ENCODE data around the gene JHY.

JHY gene

GRCh38 chr11:122895563-122895962 is 13.0 kb downstream of the JHY start:
- no peak for TF ChIP-seq ZBTB7A (IDR thresholded peaks at IDR 0.05; ENCODE audit: low read depth)
- no peak for TF ChIP-seq EGR1 (IDR thresholded peaks at IDR 0.05)
- no peak for TF ChIP-seq CEBPB (IDR thresholded peaks at IDR 0.05)
- no peak for TF ChIP-seq TAF1 (IDR thresholded peaks at IDR 0.05; ENCODE audit: low read depth)
- TF ChIP-seq FOXM1 (IDR thresholded peaks at IDR 0.05; ENCODE audit: borderline replicate concordance, low read depth), result no peak
- no peak for TF ChIP-seq TCF12 (IDR thresholded peaks at IDR 0.05; ENCODE audit: low read depth)
- no peak for TF ChIP-seq TEAD4 (IDR thresholded peaks at IDR 0.05)
- TF ChIP-seq NFIC (IDR thresholded peaks at IDR 0.05), result no peak
- no peak for TF ChIP-seq USF1 (IDR thresholded peaks at IDR 0.05)
- no peak for TF ChIP-seq RAD21 (IDR thresholded peaks at IDR 0.05; ENCODE audit: low read depth)
- TF ChIP-seq EP300 (IDR thresholded peaks at IDR 0.05; ENCODE audit: borderline replicate concordance), result no peak
- TF ChIP-seq YY1 (IDR thresholded peaks at IDR 0.05; ENCODE audit: low read depth), result no peak
- no peak for TF ChIP-seq MAX (IDR thresholded peaks at IDR 0.05)
- TF ChIP-seq REST (IDR thresholded peaks at IDR 0.05; ENCODE audit: low read depth), result no peak

- no peak for TF ChIP-seq TEAD4 (IDR thresholded peaks at IDR 0.05)
- TF ChIP-seq ZBTB7A (IDR thresholded peaks at IDR 0.05; ENCODE audit: low read depth), result no peak
- TF ChIP-seq RAD21 (IDR thresholded peaks at IDR 0.05; ENCODE audit: low read depth), result no peak
- no peak for TF ChIP-seq TAF1 (IDR thresholded peaks at IDR 0.05; ENCODE audit: low read depth)
- TF ChIP-seq FOXM1 (IDR thresholded peaks at IDR 0.05; ENCODE audit: borderline replicate concordance, low read depth), result no peak
- TF ChIP-seq NFIC (IDR thresholded peaks at IDR 0.05), result no peak
- TF ChIP-seq MAX (IDR thresholded peaks at IDR 0.05), result no peak
Measured at GRCh38 chr11:122897606-122898210, 15.1 kb downstream of the JHY start.

- TF ChIP-seq TEAD4 (IDR thresholded peaks at IDR 0.05) (no peak), RAD21 (IDR thresholded peaks at IDR 0.05; ENCODE audit: low read depth) (no peak), USF1 (IDR thresholded peaks at IDR 0.05) (no peak), TCF12 (IDR thresholded peaks at IDR 0.05; ENCODE audit: low read depth) (no peak), CEBPB (IDR thresholded peaks at IDR 0.05) (no peak), MAX (IDR thresholded peaks at IDR 0.05) (no peak), EP300 (IDR thresholded peaks at IDR 0.05; ENCODE audit: borderline replicate concordance) (no peak), REST (IDR thresholded peaks at IDR 0.05; ENCODE audit: low read depth) (no peak), NFIC (IDR thresholded peaks at IDR 0.05) (no peak), CREB1 (IDR thresholded peaks at IDR 0.05; ENCODE audit: low read depth) (no peak), EGR1 (IDR thresholded peaks at IDR 0.05) (no peak), YY1 (IDR thresholded peaks at IDR 0.05; ENCODE audit: low read depth) (no peak), FOXM1 (IDR thresholded peaks at IDR 0.05; ENCODE audit: borderline replicate concordance, low read depth) (no peak), TAF1 (IDR thresholded peaks at IDR 0.05; ENCODE audit: low read depth) (no peak), ZBTB7A (IDR thresholded peaks at IDR 0.05; ENCODE audit: low read depth) (no peak)
Measured at GRCh38 chr11:122898799-122899198, 16.2 kb downstream of the JHY start.

- TF ChIP-seq CEBPB (IDR thresholded peaks at IDR 0.05), result no peak
- no peak for TF ChIP-seq USF1 (IDR thresholded peaks at IDR 0.05)
- TF ChIP-seq TEAD4 (IDR thresholded peaks at IDR 0.05), result no peak
- TF ChIP-seq TAF1 (IDR thresholded peaks at IDR 0.05; ENCODE audit: low read depth), result no peak
- TF ChIP-seq RAD21 (IDR thresholded peaks at IDR 0.05; ENCODE audit: low read depth), result no peak
- TF ChIP-seq NFIC (IDR thresholded peaks at IDR 0.05), result no peak
- no peak for TF ChIP-seq EP300 (IDR thresholded peaks at IDR 0.05; ENCODE audit: borderline replicate concordance)
- TF ChIP-seq MAX (IDR thresholded peaks at IDR 0.05), result no peak
- TF ChIP-seq CREB1 (IDR thresholded peaks at IDR 0.05; ENCODE audit: low read depth), result no peak
- no peak for TF ChIP-seq ZBTB7A (IDR thresholded peaks at IDR 0.05; ENCODE audit: low read depth)
- TF ChIP-seq REST (IDR thresholded peaks at IDR 0.05; ENCODE audit: low read depth), result no peak
- TF ChIP-seq TCF12 (IDR thresholded peaks at IDR 0.05; ENCODE audit: low read depth), result no peak
- TF ChIP-seq FOXM1 (IDR thresholded peaks at IDR 0.05; ENCODE audit: borderline replicate concordance, low read depth), result no peak
- no peak for TF ChIP-seq YY1 (IDR thresholded peaks at IDR 0.05; ENCODE audit: low read depth)
- TF ChIP-seq EGR1 (IDR thresholded peaks at IDR 0.05), result no peak
Measured at GRCh38 chr11:122900587-122901202, 18.1 kb downstream of the JHY start.

Data from Ishikawa (cell line).